ENCODE data around the gene TAL1. TPM values are rescaled to one million over a fixed set of nuclear protein-coding genes. Genes with fewer than 3 reads are reported as not detected.

The TAL1 gene
- total and polyA plus RNA-seq, 2 of the 13 experiments (the other 11 are each of a cell fraction or from before 2014, with no cell fraction given), result 0.05 TPM; not detected in 1

DNA sequence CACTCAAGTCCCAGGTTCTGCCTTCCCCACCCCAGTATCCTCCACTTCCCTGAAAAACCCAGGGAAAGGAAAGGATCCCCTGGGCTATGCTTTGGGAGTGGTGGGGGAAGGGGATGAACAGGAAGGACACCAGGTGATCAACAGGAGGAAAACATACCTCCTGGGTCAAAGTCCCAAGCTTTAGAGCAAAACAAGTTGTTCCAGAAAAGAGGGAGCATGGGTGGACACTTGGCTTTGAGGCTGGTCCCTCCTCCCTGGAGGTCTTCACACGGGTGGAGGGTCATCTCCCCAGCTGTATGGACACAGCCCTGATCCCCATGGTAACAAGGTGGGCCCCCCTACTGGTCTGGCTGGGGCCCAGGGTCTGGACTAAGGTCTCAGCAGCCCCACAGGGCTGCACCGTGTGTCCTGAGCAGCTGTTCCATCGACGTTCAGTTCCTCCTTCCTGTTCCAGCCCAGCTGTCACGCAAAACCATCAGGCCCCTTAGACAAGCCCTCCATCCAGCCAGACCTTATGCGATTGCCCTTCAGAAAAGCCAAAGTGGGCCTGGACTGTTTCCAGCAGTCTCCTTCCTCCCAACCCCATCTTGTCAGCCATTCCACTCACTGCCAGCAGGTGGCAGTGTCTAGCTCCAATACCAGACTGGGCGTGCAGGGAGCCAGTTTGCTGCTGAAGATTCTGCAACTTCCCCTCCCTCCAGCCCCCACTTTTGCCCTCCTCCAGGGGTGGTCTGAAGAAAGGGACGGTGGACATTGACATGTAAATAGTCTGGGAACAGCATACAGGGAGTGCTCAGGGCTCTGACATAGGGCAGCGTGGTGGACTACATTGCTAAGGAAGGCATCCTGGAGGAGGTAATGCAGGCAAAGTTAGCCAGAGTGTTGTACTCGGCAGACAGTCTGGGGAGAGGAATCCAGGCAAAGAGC is 39.3 kb downstream of the TAL1 start (continued):
- peak in 1 of 2 experiments; percentile 71; a peak in 2 of 4 replicates for TF ChIP-seq EP300 (IDR thresholded peaks at IDR 0.05; ENCODE audit: low read depth in 2 of 2, low read length in 2 of 2)
- peak; percentile 66 for TF ChIP-seq EP300 (CRISPR knock-in tag; IDR thresholded peaks at IDR 0.05; ENCODE audit: borderline replicate concordance)
- peak; percentile 62 for TF ChIP-seq HDAC2 (CRISPR knock-in tag; IDR thresholded peaks at IDR 0.05)
- no peak for TF ChIP-seq MTERF4 (CRISPR knock-in tag; IDR thresholded peaks at IDR 0.05)
- TF ChIP-seq ZNF609 (CRISPR knock-in tag; IDR thresholded peaks at IDR 0.05; ENCODE audit: borderline replicate concordance), result peak; percentile 47; the same call in 1 of the 2 replicates
- no peak for TF ChIP-seq ZNF407 (CRISPR knock-in tag; IDR thresholded peaks at IDR 0.05; ENCODE audit: not compliant biosample characterization)
- 0 out of 2 replicates have a peak, but pooled peaks have one; percentile 63 for TF ChIP-seq CC2D1A (CRISPR knock-in tag; IDR thresholded peaks at IDR 0.05)
- no peak for TF ChIP-seq ZBTB21 (CRISPR knock-in tag; IDR thresholded peaks at IDR 0.05)
- TF ChIP-seq ZNF253 (CRISPR knock-in tag; IDR thresholded peaks at IDR 0.05; ENCODE audit: borderline replicate concordance), result no peak
- TF ChIP-seq SMARCE1 (IDR thresholded peaks at IDR 0.05; ENCODE audit: borderline replicate concordance), result no peak
- TF ChIP-seq ZNF235 (CRISPR knock-in tag; IDR thresholded peaks at IDR 0.05; ENCODE audit: borderline replicate concordance), result peak; percentile 77; the same call in 1 of the 2 replicates
- peak; percentile 64 for TF ChIP-seq ZNF451 (CRISPR knock-in tag; IDR thresholded peaks at IDR 0.05)
- TF ChIP-seq AKAP8 (CRISPR knock-in tag; IDR thresholded peaks at IDR 0.05), result no peak
- TF ChIP-seq ZNF557 (CRISPR knock-in tag; IDR thresholded peaks at IDR 0.05), result peak; percentile 45; the same call in 1 of the 2 replicates
